GM13976 (cell line): Measurements from ENCODE around the gene HSD3B7.
"Not testable (repeated sequence)": the region's sequence is repeated elsewhere in the genome, so short reads cannot be mapped to it uniquely, and the experiment has no call there.

ENCODE experiments used
- DNase-seq: peaks from one replicate; pipeline ENCODE4 v3.0.0; 2012; ENCODE audit warnings: low spot score
- in situ Hi-C: fragments of 300-500 bp; cut with MboI; formaldehyde crosslinking; loops from one replicate; pipeline ENCODE4 v1.12.0; 2022; ENCODE audit warnings: low sequenced_read_pairs, mixed read lengths, inconsistent platforms; ENCODE audit not compliant: unreplicated experiment
- TF ChIP-seq, protein P1 (sequence below): IDR thresholded peaks from 2 replicates; pipeline ENCODE4 v1.5.1; 2012; ENCODE audit warnings: borderline replicate concordance, mild to moderate bottlenecking; ENCODE audit not compliant: insufficient read depth; ENCODE audit errors: extremely low read depth, missing control alignments, control extremely low read depth

The HSD3B7 gene

DNA sequence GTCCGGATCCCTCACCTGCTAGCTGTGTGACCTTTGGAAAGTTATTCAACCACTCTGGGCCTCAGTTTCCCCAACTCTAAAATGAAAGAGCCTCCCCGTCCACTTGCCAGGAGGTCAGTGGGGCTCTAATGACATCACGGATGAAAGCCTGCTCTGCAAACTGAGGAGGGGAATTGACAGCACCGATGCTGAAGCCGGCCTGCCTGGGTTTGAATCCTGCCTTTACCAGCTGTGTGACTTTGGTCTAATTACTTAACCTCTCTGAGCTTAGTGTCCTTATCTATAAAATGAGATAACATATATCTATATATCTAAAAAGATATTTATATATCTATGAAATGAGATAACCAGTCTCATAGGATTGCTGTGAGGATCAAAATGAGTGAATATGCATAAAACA, 23.5 kb downstream of the HSD3B7 start:
- in situ Hi-C loops, result no loop called here
- DNase-seq, result no peak
- TF ChIP-seq, protein P1, sequence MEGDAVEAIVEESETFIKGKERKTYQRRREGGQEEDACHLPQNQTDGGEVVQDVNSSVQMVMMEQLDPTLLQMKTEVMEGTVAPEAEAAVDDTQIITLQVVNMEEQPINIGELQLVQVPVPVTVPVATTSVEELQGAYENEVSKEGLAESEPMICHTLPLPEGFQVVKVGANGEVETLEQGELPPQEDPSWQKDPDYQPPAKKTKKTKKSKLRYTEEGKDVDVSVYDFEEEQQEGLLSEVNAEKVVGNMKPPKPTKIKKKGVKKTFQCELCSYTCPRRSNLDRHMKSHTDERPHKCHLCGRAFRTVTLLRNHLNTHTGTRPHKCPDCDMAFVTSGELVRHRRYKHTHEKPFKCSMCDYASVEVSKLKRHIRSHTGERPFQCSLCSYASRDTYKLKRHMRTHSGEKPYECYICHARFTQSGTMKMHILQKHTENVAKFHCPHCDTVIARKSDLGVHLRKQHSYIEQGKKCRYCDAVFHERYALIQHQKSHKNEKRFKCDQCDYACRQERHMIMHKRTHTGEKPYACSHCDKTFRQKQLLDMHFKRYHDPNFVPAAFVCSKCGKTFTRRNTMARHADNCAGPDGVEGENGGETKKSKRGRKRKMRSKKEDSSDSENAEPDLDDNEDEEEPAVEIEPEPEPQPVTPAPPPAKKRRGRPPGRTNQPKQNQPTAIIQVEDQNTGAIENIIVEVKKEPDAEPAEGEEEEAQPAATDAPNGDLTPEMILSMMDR, result no peak

DNA sequence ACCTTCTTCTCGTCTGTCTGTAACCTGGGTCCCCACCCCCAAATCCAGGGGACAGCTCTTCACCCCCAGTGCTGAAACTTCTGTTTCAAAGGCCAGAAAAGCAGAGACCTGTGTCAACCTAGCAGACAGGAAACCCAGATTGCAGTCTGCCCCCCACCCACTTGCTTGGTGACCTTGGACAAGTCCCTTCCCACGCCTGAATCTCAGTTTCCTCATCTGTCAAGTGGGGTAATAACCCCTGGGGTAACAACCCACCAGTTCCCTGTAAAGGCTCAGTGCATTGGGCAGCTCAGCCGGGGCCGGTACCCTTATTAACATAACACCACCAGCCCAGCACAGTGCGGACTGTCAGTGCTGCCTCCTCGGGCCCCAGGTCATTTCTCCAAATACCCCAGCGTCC, 24.1 kb downstream of the HSD3B7 start:
- TF ChIP-seq, protein P1, result no peak
- in situ Hi-C loops, result no loop called here
- DNase-seq, result no peak

DNA sequence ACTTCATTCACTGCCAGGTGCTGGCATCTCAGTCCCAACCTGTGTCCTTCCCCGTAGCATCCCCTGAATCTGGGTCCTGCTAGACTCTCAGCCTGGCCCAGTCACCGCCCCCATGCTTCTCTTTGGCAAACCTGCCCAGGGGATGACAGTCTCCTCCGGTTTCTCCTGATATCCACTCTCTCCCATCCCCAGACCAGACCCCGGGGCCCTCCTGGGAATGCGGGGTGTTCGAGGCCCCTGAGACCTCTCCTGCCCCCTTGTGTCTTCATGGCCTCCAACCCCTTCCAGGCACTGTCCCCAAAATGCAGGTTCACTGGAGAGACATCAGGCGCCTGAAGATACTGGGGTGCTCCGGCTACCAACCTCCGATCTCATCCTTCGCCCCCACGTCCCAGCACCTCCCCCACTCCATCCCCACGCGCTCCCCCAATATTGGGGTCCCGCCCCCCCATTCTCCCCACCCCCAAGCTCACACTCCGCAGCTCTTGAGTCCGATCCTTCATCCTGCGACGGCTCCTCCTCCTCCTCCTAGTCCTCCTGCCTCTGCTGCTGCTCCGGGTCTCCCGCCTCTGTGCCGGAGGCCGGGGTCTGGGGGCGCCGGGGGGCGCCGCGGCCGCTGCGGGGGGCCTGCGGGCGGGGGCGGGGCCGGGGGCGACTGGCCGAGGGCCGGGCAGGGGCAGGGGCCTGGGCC, 25.0 kb downstream of the HSD3B7 start:
- TF ChIP-seq, protein P1, result no peak
- in situ Hi-C loops, result no loop called here
- no peak for DNase-seq

DNA sequence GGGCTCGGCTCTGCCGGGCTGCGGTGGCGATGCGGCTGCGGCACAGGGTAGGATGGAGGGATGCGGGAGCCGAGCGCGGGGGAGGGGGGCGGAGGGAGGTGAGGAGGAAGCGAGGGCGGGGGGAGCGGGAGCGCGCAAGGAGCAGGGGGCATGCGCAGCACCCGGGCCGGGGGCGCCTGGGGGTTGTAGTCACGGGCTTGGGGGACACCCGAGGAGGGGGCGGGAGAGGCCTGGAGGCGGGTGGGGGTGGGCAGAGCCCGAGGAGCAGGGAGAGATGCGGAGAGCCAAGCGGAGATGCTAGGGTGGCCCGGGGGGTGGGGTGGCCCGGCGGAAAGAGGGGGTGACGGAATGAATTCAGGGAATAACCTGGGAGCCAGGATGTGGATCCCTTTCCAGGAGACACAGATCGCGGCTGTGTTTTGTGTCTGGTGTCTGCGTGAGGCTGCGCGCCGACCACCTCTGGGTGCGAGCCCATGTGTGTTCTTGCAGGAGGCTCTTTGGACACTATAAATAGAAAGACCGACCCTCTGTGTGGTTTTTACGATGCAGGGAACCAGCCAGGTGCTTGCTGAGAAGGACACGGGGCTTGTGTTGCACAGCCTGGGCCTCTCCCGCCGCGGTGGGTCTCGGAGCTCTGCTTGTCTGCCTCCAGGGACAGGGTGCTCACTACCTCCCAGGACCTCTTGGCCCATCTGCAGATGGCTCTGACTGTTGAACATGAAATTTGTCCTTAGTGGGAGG, 25.7 kb downstream of the HSD3B7 start, which contains the start of gene STX1B:
TSS of gene STX1B (minus strand) at position 54 of the 741 bp plus-strand sequence. CDS start 242 bp downstream, outside the sequence.
- TF ChIP-seq, protein P1, result no peak
- in situ Hi-C loops, result no loop called here
- DNase-seq, result no peak

DNA sequence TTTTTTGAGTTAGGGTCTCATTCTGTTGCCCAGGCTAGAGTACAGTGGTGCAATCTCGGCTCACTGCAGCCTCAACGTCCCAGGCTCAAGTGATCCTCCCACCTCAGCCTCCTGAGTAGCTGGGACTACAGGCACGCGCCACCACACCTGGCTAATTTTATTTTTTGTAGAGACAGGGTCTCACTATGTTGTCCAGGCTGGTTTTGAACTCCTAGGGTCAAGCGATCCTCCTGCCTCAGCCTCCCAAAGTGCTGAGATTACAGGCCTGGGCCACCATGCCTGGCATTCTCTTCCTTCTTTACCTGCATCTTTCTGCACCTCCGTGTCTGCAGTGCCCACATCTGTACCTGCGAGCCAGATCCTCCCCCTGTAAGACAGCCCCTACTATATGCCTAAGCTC, 26.8 kb downstream of the HSD3B7 start:
- DNase-seq, in situ Hi-C loops: not testable (repeated sequence)

DNA sequence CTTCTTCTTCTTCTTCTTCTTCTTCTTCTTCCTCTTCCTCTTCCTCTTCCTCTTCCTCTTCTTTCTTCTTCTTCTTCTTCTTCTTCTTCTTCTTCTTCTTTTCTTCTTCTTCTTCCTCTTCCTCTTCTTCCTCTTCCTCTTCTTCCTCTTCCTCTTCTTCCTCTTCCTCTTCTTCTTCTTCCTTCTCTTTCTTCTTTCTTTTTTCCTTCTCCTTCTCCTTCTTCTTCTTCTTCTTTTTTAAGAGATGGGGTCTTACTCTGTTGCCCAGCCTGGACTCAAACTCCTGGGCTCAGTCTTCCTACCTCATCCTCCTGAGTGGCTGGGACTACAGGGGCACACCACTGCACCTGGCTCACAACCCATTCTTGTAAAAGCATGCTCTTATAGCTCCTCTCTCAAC, 28.3 kb downstream of the HSD3B7 start:
- in situ Hi-C loops, DNase-seq: not testable (repeated sequence)

DNA sequence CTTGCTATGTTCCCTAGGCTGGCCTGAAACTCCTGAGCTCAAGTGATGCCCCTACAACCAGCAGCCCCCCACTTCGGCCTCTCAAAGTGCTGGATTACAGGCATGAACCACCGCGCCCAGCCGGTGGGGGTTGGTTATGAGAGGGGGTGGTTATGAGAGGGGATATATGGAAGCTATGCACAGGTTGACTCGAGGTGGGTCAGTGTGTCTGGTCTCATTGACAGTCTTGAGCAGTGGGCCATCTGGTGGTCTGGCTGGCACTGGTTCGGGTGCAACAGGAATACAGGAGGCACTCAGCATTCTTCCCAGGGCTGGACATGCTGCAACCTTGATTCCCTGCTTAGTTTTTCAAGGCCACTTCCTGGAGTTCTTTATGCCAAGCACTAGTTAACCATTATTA, 31.0 kb downstream of the HSD3B7 start:
- DNase-seq, result no peak
- in situ Hi-C loops, result no loop called here
- TF ChIP-seq, protein P1, result no peak

DNA sequence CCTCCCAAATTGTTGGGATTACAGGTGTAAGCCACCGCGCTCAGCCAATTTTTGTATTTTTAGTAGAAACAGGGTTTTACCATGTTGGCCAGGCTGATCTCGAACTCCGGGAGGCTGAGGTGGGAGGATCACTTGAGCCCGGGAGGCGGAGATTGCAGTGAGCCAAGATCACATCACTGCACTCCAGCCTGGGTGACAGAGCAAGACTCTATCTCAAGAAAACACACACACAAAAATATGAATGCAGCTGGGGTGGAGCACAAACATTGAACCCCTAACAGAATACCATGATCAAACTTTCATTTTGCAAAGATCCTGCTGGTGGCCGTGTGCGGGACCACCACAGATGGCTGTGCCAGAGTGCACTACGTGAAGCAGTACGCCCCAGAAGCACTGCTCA, 32.7 kb downstream of the HSD3B7 start:
- DNase-seq, in situ Hi-C loops: not testable (repeated sequence)
